CD4-positive, CD25-positive, alpha-beta regulatory T cell (primary cell): ENCODE results near the gene ITCH. TPM values are rescaled to one million over a fixed set of nuclear protein-coding genes. Genes with fewer than 3 reads are reported as not detected.
"Not testable (repeated sequence)": the region's sequence is repeated elsewhere in the genome, so short reads cannot be mapped to it uniquely, and the experiment has no call there.

Experiments
- ATAC-seq, 2 donors: fragments of 150-1000 bp; cut with Tn5 transposase; one replicate each; pipeline ENCODE4 v1.10.0; 2021; ENCODE audit warnings: low read depth in 2 of 2, moderate number of reproducible peaks in 2 of 2, moderate library complexity in 1 of 2
- DNase-seq, 3 donors: peaks; one replicate each; pipeline versions ENCODE4 v3.0.0 to v3.0.0-alpha.2; 2012 to 2022; ENCODE audit warnings: mixed read lengths in 1 of 3
- H3K27ac ChIP-seq: one replicate; pipeline ENCODE4 v1.7.0; 2013; ENCODE audit warnings: mild to moderate bottlenecking, low read length; ENCODE audit not compliant: insufficient read depth, poor library complexity, severe bottlenecking
- H3K27me3 ChIP-seq: one replicate; pipeline ENCODE4 v1.7.0; 2013; ENCODE audit warnings: low read length; ENCODE audit not compliant: control insufficient read depth, insufficient read depth
- H3K36me3 ChIP-seq: one replicate; pipeline ENCODE4 v1.7.0; 2013; ENCODE audit warnings: mild to moderate bottlenecking, low read length, moderate library complexity; ENCODE audit not compliant: control insufficient read depth, insufficient read depth
- H3K4me1 ChIP-seq: 2 replicates; pipeline ENCODE4 v1.7.0; 2013; ENCODE audit warnings: mild to moderate bottlenecking, low read length; ENCODE audit not compliant: insufficient read depth, control insufficient read depth, poor library complexity, severe bottlenecking
- H3K4me3 ChIP-seq: one replicate; pipeline ENCODE4 v1.7.0; 2013; ENCODE audit warnings: low read depth, mild to moderate bottlenecking, low read length, moderate library complexity
- H3K9me3 ChIP-seq, 2 experiments: 1 replicate in 1 of 2; 2 replicates in 1 of 2; pipeline ENCODE4 v1.7.0; 2013; ENCODE audit warnings: low read length in 2 of 2, mild to moderate bottlenecking in 1 of 2, moderate library complexity in 1 of 2; ENCODE audit not compliant: control insufficient read depth in 2 of 2
- H3K27ac Mint-ChIP-seq, 3 donors: one replicate each; pipeline ENCODE4 v1.8.0; 2020 to 2022; ENCODE audit warnings: mild to moderate bottlenecking in 3 of 3, mixed read lengths in 3 of 3, moderate library complexity in 2 of 3
- H3K27me3 Mint-ChIP-seq: one replicate; pipeline ENCODE4 v1.8.0; 2022; ENCODE audit warnings: mild to moderate bottlenecking, mixed read lengths
- H3K36me3 Mint-ChIP-seq: one replicate; pipeline ENCODE4 v1.8.0; 2020; ENCODE audit warnings: mixed read lengths
- H3K4me1 Mint-ChIP-seq, 4 donors: one replicate each; pipeline ENCODE4 v1.8.0; 2020 to 2022; ENCODE audit warnings: mixed read lengths in 4 of 4, mild to moderate bottlenecking in 1 of 4
- H3K4me3 Mint-ChIP-seq, 4 donors: one replicate each; pipeline ENCODE4 v1.8.0; 2020 to 2022; ENCODE audit warnings: mild to moderate bottlenecking in 4 of 4, mixed read lengths in 4 of 4, moderate library complexity in 3 of 4
- H3K9me3 Mint-ChIP-seq, 7 donors: one replicate each; pipeline ENCODE4 v1.8.0; 2020 to 2022; ENCODE audit warnings: mixed read lengths in 7 of 7, mild to moderate bottlenecking in 3 of 7, moderate library complexity in 2 of 7
- polyA plus RNA-seq, 4 donors: library from polyadenylated mRNA; unstranded; fragments of 300-500 nt; fragmentation: Illumina TruSeq; gene quantifications; one replicate each; pipeline ENCODE4 v1.2.3, GENCODE V29; 2021
- total RNA-seq: library from RNA; stranded (reverse); gene quantifications from one replicate; pipeline ENCODE4 v1.2.3, GENCODE V29; 2022

The ITCH gene
- total and polyA plus RNA-seq, 5 donors from 2014 or later = 12.4 to 58.1 (median 15.1) TPM

DNA sequence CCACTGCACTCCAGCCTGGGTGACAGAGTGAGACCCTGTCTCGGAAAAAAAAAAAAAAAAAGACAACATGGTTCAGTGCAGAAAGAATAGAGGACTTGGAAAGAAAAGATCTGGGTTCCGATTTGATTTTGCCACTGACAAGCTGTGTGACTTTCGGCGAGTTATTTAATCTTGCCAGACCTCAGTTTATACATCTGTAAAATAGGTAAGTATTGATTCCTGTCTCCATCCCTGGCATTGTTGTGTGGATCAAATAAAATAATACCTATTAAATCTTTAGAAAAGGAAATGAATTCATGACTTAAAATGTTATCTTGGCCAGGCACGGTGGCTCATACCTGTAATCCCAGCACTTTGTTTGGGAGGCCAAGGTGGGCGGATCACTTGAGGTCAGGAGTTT is 7.0 kb downstream of the ITCH start:
- DNase-seq (no peak), ATAC-seq (no peak)
- Mint-ChIP-seq H3K4me1 (peaks cover 19 to 57% (median 43%) of the 10 kb centered on the region in 4 donors), H3K9me3 (no peaks in the 10 kb centered on the region), H3K27ac (no peak overlapping the region), H3K27me3 (no peaks in the 10 kb centered on the region), H3K36me3 (peaks cover 29% of the 10 kb centered on the region), H3K4me3 (no peak overlapping the region)
- Histone ChIP-seq H3K36me3 (peaks cover 41% of the 10 kb centered on the region), H3K4me3 (no peak overlapping the region), H3K9me3 (no peaks in the 10 kb centered on the region), H3K4me1 (peaks cover 32% of the 10 kb centered on the region), H3K27me3 (no peaks in the 10 kb centered on the region), H3K27ac (no peak overlapping the region)

- H3K27me3 ChIP-seq = no peaks in the 10 kb centered on the region
- no peak for DNase-seq
- no peak overlapping the region for H3K27ac ChIP-seq
- H3K4me1 Mint-ChIP-seq = peaks cover 18 to 47% (median 31%) of the 10 kb centered on the region in 4 donors
- H3K9me3 ChIP-seq = no peaks in the 10 kb centered on the region
- no peak overlapping the region for H3K27ac Mint-ChIP-seq
- H3K9me3 Mint-ChIP-seq = no peaks in the 10 kb centered on the region
- peaks cover 32% of the 10 kb centered on the region for H3K36me3 Mint-ChIP-seq
- no peak overlapping the region for H3K4me3 ChIP-seq
- peaks cover 9% of the 10 kb centered on the region for H3K4me1 ChIP-seq
- peaks cover 47% of the 10 kb centered on the region for H3K36me3 ChIP-seq
- ATAC-seq = no peak
- H3K4me3 Mint-ChIP-seq = no peak overlapping the region
- no peaks in the 10 kb centered on the region for H3K27me3 Mint-ChIP-seq
Measured at GRCh38 chr20:34373445-34373844, 10.4 kb downstream of the ITCH start.

GRCh38 chr20:34374209-34374760 is 11.2 kb downstream of the ITCH start:
- no peaks in the 10 kb centered on the region for H3K9me3 ChIP-seq
- H3K27ac ChIP-seq = no peak overlapping the region
- H3K36me3 ChIP-seq = peaks cover 44% of the 10 kb centered on the region
- ATAC-seq = no peak
- H3K36me3 Mint-ChIP-seq = peaks cover 28% of the 10 kb centered on the region
- DNase-seq = no peak
- no peak overlapping the region for H3K4me3 ChIP-seq
- H3K4me3 Mint-ChIP-seq = no peak overlapping the region
- H3K27ac Mint-ChIP-seq = no peak overlapping the region
- no peaks in the 10 kb centered on the region for H3K27me3 Mint-ChIP-seq
- H3K27me3 ChIP-seq = no peaks in the 10 kb centered on the region
- H3K4me1 Mint-ChIP-seq = peaks cover 17 to 45% (median 26%) of the 10 kb centered on the region in 4 donors
- no peaks in the 10 kb centered on the region for H3K9me3 Mint-ChIP-seq
- H3K4me1 ChIP-seq = peaks cover 6% of the 10 kb centered on the region

DNA sequence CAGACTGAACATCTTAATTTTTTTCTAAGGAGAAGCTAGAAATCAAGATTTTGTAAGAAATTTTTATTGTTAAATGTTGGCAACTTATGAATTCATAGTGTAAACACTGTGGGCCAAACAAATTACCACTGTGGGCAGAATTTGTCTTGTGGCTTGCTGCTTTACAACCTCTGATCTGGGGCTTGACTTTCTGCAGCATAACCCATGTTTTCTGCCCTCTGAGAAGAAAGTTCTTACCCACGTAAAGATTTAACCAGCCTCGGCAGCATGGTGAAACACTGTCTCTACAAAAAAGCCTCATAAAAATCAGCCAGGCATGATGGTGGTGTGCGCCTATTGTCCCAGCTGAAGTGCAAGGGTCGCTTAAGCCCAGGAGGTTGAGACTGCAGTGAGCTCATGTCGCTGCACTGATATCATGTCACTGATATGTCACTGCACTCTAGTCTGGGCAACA is 12.9 kb downstream of the ITCH start:
- Histone ChIP-seq H3K4me1 (peaks cover 3% of the 10 kb centered on the region), H3K27me3 (no peaks in the 10 kb centered on the region), H3K36me3 (peaks cover 29% of the 10 kb centered on the region), H3K27ac (no peak overlapping the region), H3K4me3 (no peak overlapping the region), H3K9me3 (no peaks in the 10 kb centered on the region)
- H3K4me3 Mint-ChIP-seq = no peak overlapping the region
- no peaks in the 10 kb centered on the region for H3K9me3 Mint-ChIP-seq
- no peak overlapping the region for H3K27ac Mint-ChIP-seq
- peaks cover 14% of the 10 kb centered on the region for H3K36me3 Mint-ChIP-seq
- DNase-seq (no peak), ATAC-seq (no peak)
- no peaks in the 10 kb centered on the region for H3K27me3 Mint-ChIP-seq
- peaks cover 17 to 46% (median 25%) of the 10 kb centered on the region in 4 donors for H3K4me1 Mint-ChIP-seq

DNA sequence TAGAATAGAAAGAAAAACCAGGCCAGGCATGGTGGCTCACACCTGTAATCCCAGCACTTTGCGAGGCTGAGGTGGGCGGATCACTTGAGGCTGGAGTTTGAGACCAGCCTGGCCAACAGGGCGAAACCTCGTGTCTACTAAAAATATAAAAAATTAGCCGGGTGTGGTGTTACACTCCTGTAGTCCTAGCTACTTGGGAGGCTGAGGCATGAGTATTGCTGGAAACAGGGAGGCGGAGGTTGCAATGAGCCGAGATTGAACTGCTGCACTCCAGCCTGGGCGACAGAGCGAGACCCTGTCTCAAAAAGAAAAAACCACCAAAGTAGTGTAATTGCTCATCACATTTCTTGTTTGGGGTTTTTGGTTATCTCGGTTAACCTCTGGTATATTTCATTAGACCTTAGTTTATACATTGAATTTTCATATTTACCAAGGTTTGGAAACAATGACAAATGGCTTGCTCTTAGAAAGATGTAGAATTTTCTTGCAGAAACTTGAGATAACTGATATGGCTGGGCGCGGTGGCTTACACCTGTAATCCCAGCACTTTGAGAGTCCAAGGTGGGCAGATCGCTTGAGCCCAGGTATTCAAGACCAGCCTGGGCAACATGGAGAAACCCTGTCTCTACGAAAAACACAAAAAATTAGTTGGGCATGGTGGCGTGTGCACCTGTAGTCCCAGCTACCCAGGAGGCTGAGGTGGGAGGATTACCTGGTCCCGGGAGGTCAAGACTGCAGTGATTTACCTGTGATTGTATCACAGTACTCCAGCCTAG is 14.2 kb downstream of the ITCH start:
- H3K9me3 Mint-ChIP-seq = no peaks in the 10 kb centered on the region
- no peak overlapping the region for H3K27ac ChIP-seq
- H3K4me3 ChIP-seq = no peak overlapping the region
- peaks cover 16% of the 10 kb centered on the region for H3K36me3 Mint-ChIP-seq
- peaks cover 21 to 50% (median 30%) of the 10 kb centered on the region in 4 donors for H3K4me1 Mint-ChIP-seq
- no peaks in the 10 kb centered on the region for H3K27me3 Mint-ChIP-seq
- H3K4me1 ChIP-seq = peaks cover 3% of the 10 kb centered on the region
- peak overlapping the region in 1 of 4 donors; percentile 13 for H3K4me3 Mint-ChIP-seq
- no peaks in the 10 kb centered on the region for H3K9me3 ChIP-seq
- H3K27me3 ChIP-seq = no peaks in the 10 kb centered on the region
- peaks cover 24% of the 10 kb centered on the region for H3K36me3 ChIP-seq
- no peak for ATAC-seq
- peak overlapping the region in 2 of 3 donors; percentile 25 to 76 for H3K27ac Mint-ChIP-seq
- DNase-seq = no peak

- Mint-ChIP-seq H3K36me3 (peaks cover 8% of the 10 kb centered on the region), H3K27me3 (no peaks in the 10 kb centered on the region), H3K4me1 (peaks cover 19 to 41% (median 30%) of the 10 kb centered on the region in 4 donors), H3K27ac (no peak overlapping the region), H3K9me3 (no peaks in the 10 kb centered on the region), H3K4me3 (no peak overlapping the region)
- Histone ChIP-seq H3K9me3 (no peaks in the 10 kb centered on the region), H3K27me3 (no peaks in the 10 kb centered on the region), H3K27ac (no peak overlapping the region), H3K4me3 (no peak overlapping the region), H3K4me1 (no peaks in the 10 kb centered on the region), H3K36me3 (no peaks in the 10 kb centered on the region)
- DNase-seq = no peak
- no peak for ATAC-seq
Measured at GRCh38 chr20:34382174-34382573, 19.1 kb downstream of the ITCH start.

GRCh38 chr20:34382877-34383455 is 19.9 kb downstream of the ITCH start:
- not testable (repeated sequence) for DNase-seq, H3K27me3 Mint-ChIP-seq, H3K36me3 ChIP-seq, ATAC-seq, H3K4me1 ChIP-seq, H3K36me3 Mint-ChIP-seq, H3K27ac ChIP-seq, H3K27me3 ChIP-seq, H3K9me3 Mint-ChIP-seq, H3K27ac Mint-ChIP-seq, H3K4me3 Mint-ChIP-seq, H3K9me3 ChIP-seq, H3K4me3 ChIP-seq
- peaks cover 15 to 36% (median 25%) of the 10 kb centered on the region in 4 donors for H3K4me1 Mint-ChIP-seq
